Ectodermal cell (in vitro differentiated cells): Measurements from ENCODE around the gene CACNA1I.

Source experiments
- H3K27ac ChIP-seq: 2 replicates; pipeline ENCODE4 v1.7.0; 2013; ENCODE audit warnings: mild to moderate bottlenecking, low read depth, low read length; ENCODE audit not compliant: insufficient read depth, poor library complexity, severe bottlenecking
- H3K27me3 ChIP-seq: 2 replicates; pipeline ENCODE4 v1.7.0; 2013; ENCODE audit warnings: mild to moderate bottlenecking, low read length; ENCODE audit not compliant: insufficient read depth, control insufficient read depth, poor library complexity, severe bottlenecking
- H3K36me3 ChIP-seq: one replicate; pipeline ENCODE4 v1.7.0; 2013; ENCODE audit warnings: low read length; ENCODE audit not compliant: control insufficient read depth, insufficient read depth
- H3K4me1 ChIP-seq: one replicate; pipeline ENCODE4 v1.7.0; 2013; ENCODE audit warnings: low read length; ENCODE audit not compliant: control insufficient read depth, insufficient read depth
- H3K4me3 ChIP-seq: 2 replicates; pipeline ENCODE4 v1.7.0; 2013; ENCODE audit warnings: low read depth, low read length, control low read depth; ENCODE audit not compliant: insufficient read depth
- H3K9me3 ChIP-seq: 2 replicates; pipeline ENCODE4 v1.7.0; 2013; ENCODE audit warnings: mild to moderate bottlenecking, low read length, moderate library complexity; ENCODE audit not compliant: control insufficient read depth
- WGBS, 2 experiments: methylation state at CpG; one replicate each; pipeline ENCODE4 v1.1.7; 2013; ENCODE audit warnings: missing lambda C conversion rate in 2 of 2; 5-methylcytosine and 5-hydroxymethylcytosine counted together

The CACNA1I gene

DNA sequence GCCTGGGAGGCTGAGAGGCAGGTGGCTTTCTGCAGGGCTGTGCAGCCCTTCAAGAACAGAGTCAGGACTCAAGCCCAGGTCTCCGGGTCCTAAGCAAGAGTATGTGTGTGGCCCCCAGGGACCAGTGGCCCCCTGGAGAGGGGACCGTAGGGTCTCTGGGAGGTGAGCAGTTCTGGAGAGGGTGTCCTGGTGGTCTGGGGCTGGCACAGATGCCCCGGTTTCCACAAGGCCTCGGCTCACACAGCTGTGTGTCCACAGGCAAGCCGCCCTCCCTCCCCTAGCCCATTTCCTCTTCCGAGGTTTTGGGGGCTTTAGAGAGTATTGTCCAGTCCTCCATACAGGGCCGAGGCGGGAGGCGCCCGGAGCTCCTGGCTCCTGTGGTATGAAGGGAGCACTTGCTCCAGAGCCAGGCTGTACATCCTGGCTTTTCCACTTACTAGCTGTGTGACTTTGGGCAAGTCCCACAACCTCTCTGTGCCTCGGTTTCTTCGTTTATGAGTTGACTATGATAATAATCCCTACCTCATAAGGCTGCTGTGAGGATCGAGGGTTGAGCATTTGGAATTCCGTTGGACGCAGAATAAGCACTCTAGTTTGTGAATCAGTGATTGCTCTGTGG lies 34.6 kb upstream of the CACNA1I start:
- Histone ChIP-seq H3K4me1 (peaks cover 23% of the 10 kb centered on the region), H3K27me3 (no peaks in the 10 kb centered on the region), H3K36me3 (peaks cover 5% of the 10 kb centered on the region), H3K4me3 (no peak overlapping the region), H3K27ac (no peak overlapping the region), H3K9me3 (no peaks in the 10 kb centered on the region)
- 93 to 94% methylated on average over 15 of the region's 15 CpGs for WGBS, 2 experiments

DNA sequence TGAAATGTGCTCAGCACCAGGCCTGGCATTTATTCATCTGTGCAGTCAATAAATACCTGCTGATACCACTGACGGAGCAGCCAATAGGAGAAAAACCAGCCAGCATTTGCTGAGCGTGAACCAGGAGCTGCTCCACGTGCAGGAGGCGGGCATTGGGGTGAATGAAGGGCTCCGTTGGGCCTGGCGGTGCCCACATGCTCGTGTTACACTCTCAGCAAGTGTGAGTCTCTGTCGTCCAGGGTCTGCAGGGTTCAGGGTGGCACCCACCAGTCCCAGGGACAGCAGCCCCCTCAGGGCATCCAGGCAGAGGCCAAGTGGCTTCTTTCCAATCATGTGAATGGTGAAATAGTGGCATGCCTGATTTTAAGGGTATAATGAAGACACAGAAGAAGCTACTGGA lies 33.8 kb upstream of the CACNA1I start:
- H3K36me3 ChIP-seq, result no peaks in the 10 kb centered on the region
- H3K27ac ChIP-seq, result no peak overlapping the region
- H3K27me3 ChIP-seq, result no peaks in the 10 kb centered on the region
- H3K4me1 ChIP-seq, result peaks cover 15% of the 10 kb centered on the region
- no peak overlapping the region for H3K4me3 ChIP-seq
- 89 to 91% methylated on average over 8 of the region's 8 CpGs for whole genome bisulfite sequencing, 2 experiments
- no peaks in the 10 kb centered on the region for H3K9me3 ChIP-seq

DNA sequence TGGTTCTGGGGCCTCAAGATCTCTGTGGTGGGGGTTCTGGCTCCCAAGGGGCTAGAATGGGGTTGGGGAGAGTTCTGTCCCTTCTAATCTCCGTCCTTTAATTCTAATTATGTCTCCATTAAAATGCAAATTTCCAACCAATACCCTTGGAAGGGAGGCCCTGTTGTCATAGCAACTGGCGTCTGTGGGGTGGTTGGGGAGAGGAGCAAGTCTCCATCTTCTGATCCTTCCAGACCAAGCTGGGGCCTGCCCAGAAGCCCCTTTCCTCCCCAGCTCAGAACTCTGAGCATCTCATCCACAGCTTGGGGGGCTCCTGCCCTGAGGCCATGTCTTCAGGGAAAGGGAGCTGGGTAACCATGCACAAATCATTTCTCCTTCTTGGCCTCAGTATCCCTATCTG lies 32.6 kb upstream of the CACNA1I start:
- Histone ChIP-seq H3K4me3 (no peak overlapping the region), H3K36me3 (no peaks in the 10 kb centered on the region), H3K27ac (no peak overlapping the region), H3K4me1 (peaks cover 13% of the 10 kb centered on the region), H3K27me3 (no peaks in the 10 kb centered on the region), H3K9me3 (no peaks in the 10 kb centered on the region)
- 30% methylated on average over 2 of the region's 2 CpGs; no CpG with 5 or more reads in 1 of the 2 experiments for WGBS, 2 experiments

GRCh38 chr22:39543095-39543494 lies 27.5 kb upstream of the CACNA1I start:
- Histone ChIP-seq H3K4me3 (no peak overlapping the region), H3K9me3 (no peaks in the 10 kb centered on the region), H3K27me3 (peaks cover 37% of the 10 kb centered on the region), H3K27ac (no peak overlapping the region), H3K36me3 (no peaks in the 10 kb centered on the region), H3K4me1 (no peaks in the 10 kb centered on the region)
- WGBS, 2 experiments, result 34 to 42% methylated on average over 8 to 11 of the region's 11 CpGs

GRCh38 chr22:39545386-39546365 lies 24.9 kb upstream of the CACNA1I start:
- H3K4me1 ChIP-seq, result no peaks in the 10 kb centered on the region
- no peak overlapping the region for H3K4me3 ChIP-seq
- H3K27me3 ChIP-seq, result peaks cover 37% of the 10 kb centered on the region
- 38% methylated on average over 39 of the region's 39 CpGs for WGBS, 2 experiments
- H3K36me3 ChIP-seq, result no peaks in the 10 kb centered on the region
- H3K9me3 ChIP-seq, result no peaks in the 10 kb centered on the region
- H3K27ac ChIP-seq, result no peak overlapping the region

DNA sequence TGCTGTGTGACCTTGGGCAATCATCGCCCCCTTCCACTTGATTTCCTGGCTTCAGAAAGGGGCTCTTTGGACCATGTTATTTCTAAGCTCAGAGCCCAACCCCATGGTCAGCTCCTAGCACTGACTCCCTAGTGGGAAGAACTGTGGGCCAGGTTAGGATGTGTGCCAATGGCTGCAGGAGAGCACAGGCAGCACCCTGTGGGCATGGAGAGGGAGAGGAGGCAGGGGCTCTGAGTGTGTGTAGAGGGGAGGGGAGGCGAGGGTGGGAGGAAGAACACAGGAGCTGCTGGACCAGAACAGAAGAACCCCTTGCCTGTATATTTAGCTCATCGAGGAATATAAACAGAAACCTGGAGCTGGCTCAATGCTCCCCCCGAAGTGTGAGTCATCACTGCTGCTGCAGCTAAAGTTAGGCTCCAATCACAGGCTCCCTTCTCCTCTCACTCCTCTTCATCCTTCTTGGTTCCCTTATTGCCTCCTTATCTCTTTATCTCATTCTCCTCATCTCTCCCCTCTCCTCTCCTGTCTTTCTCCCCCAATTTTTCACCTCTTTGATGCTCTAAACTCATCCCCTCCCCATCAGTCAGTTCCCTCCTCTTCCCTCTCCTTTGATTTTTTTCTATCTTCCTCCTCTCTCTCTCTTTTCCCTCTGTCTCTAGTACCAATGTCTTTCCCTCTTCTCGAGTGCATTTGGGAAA lies 23.5 kb upstream of the CACNA1I start:
- Histone ChIP-seq H3K4me1 (no peaks in the 10 kb centered on the region), H3K4me3 (no peak overlapping the region), H3K27me3 (peaks cover 37% of the 10 kb centered on the region), H3K9me3 (no peaks in the 10 kb centered on the region), H3K27ac (no peak overlapping the region), H3K36me3 (no peaks in the 10 kb centered on the region)
- 62 to 68% methylated on average over 5 of the region's 5 CpGs for WGBS, 2 experiments

DNA sequence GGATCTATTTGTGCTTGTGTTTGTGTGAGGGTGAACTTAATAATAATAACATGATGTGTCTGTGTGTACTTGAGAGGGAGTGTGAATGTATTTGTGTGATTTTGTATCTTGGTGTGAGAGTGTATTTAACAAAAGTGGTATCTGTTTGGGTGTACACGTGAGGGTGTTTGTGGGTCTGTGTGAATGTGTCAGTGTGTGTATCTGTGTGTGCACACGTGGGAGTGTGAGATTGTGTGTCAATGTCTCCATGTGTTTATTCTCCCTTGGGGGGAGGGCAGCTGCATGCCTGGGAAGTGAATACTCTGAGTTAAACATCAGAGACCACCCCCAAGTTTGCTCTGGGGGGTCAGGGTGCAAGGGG lies 23.0 kb upstream of the CACNA1I start:
- H3K4me1 ChIP-seq, result no peaks in the 10 kb centered on the region
- WGBS, 2 experiments, result 64 to 76% methylated on average over 2 of the region's 2 CpGs
- H3K4me3 ChIP-seq, result no peak overlapping the region
- H3K9me3 ChIP-seq, result no peaks in the 10 kb centered on the region
- H3K27me3 ChIP-seq, result peaks cover 37% of the 10 kb centered on the region
- no peak overlapping the region for H3K27ac ChIP-seq
- H3K36me3 ChIP-seq, result no peaks in the 10 kb centered on the region

DNA sequence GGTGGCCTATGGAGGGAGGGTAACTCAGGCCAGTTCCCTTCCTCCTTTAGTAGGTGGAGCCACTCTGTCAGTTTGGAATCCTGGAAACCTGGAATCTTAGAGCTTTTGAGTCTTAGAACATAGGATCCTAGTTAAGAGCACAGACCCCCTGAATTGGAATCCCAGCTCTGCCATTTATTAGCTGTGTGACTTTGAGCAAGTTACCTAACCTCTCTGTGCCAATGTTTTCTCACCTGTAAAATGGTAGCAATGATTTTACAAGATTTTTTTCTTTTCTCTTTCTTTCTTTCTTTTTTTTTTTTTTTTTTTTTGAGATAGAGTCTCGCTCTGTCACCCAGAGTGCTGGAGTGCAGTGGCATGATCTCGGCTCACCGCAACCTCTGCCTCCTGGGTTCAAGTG lies 17.1 kb upstream of the CACNA1I start:
- H3K4me1 ChIP-seq, result peaks cover 3% of the 10 kb centered on the region
- H3K9me3 ChIP-seq, result no peaks in the 10 kb centered on the region
- no peaks in the 10 kb centered on the region for H3K36me3 ChIP-seq
- no peak overlapping the region for H3K27ac ChIP-seq
- H3K4me3 ChIP-seq, result no peak overlapping the region
- H3K27me3 ChIP-seq, result peaks cover 37% of the 10 kb centered on the region
- WGBS, 2 experiments, result 63 to 66% methylated on average over 3 of the region's 3 CpGs

DNA sequence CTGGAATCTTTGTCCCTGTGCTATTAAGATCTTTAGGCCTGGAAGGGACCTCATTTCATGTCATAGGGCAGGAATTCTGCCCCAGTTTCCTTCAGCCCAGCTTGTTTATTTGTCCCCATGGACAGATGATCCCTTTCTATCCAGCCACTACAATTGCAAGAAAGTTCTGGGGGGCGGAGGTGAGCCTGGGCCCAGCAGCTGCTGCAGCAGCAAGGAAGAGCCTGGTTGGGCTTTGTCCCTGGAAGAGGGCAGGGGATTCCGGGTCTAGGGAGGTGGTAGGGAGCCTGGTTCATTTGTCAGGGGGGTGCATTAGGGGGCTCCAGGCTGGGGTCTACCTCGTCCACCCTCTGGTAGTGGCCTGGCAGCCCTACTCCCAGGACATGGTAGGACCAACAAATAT lies 16.4 kb upstream of the CACNA1I start:
- H3K27ac ChIP-seq, result no peak overlapping the region
- peaks cover 44% of the 10 kb centered on the region for H3K27me3 ChIP-seq
- 53 to 54% methylated on average over 3 of the region's 3 CpGs for WGBS, 2 experiments
- no peaks in the 10 kb centered on the region for H3K36me3 ChIP-seq
- H3K4me3 ChIP-seq, result no peak overlapping the region
- no peaks in the 10 kb centered on the region for H3K9me3 ChIP-seq
- H3K4me1 ChIP-seq, result peaks cover 5% of the 10 kb centered on the region
